ENCODE results near the gene ASIC5. TPM values are rescaled to one million over a fixed set of nuclear protein-coding genes. Genes with fewer than 3 reads are reported as not detected.

Gene ASIC5
- total and polyA plus RNA-seq, 4 donors: not detected

DNA sequence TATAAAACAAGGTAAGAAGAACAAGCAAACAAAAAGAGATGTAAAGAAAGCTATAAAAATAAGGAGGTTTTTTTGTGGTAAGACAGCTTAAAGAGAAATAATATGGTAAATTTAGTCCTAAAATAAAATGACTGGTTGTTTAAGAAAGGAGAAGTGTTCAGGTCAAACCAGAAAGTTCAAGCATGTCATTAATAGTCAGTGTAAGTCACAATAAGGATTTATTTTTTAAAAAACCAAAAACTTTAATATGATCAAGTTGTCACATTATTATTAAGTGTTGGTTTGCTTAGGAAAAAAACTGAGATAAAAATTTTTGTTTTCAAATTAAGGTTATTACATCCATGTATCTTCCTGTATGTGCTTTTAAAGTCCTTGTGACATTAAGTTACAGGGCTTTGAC is 19.1 kb downstream of the ASIC5 start:
- Histone ChIP-seq H3K27me3 (ENCODE audit: control insufficient read depth, insufficient read depth, low read length) (no peaks in the 10 kb centered on the region), H3K4me3 (ENCODE audit: low read depth, low read length) (no peak overlapping the region), H3K4me1 (ENCODE audit: control insufficient read depth, insufficient read depth, low read length) (no peaks in the 10 kb centered on the region), H3K9me3 (ENCODE audit: control insufficient read depth, insufficient read depth, low read length) (peaks cover 3% of the 10 kb centered on the region), H3K36me3 (ENCODE audit: control insufficient read depth, insufficient read depth, low read length) (no peaks in the 10 kb centered on the region), H3K27ac (ENCODE audit: low read depth, low read length) (no peak overlapping the region)
- no peak for DNase-seq (ENCODE audit: low read depth in 4 of 6, low spot score in 6 of 6)

DNA sequence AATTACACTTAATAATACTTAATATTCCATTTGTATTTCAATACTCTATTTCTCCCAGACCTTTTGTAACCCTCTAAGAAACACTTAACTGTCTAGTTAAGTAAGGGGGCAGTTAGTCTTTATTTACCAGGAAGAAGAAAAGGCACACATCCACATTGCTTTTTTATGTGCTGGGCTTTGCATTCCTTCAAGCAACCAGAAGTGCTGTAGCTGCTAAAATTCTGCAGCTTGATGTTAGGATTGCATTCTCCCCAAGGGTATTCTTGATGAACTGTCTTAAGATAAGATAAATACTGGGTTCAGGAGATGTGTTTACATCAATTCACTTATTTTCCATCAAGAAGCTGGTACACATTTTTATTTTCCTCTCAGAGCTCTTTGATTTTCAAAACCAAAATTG is 24.0 kb downstream of the ASIC5 start:
- no peak for DNase-seq (ENCODE audit: low read depth in 4 of 6, low spot score in 6 of 6)
- H3K4me3 ChIP-seq (ENCODE audit: low read depth, low read length): no peak overlapping the region
- H3K9me3 ChIP-seq (ENCODE audit: control insufficient read depth, insufficient read depth, low read length): no peaks in the 10 kb centered on the region
- H3K27me3 ChIP-seq (ENCODE audit: control insufficient read depth, insufficient read depth, low read length): no peaks in the 10 kb centered on the region
- no peaks in the 10 kb centered on the region for H3K36me3 ChIP-seq (ENCODE audit: control insufficient read depth, insufficient read depth, low read length)
- H3K27ac ChIP-seq (ENCODE audit: low read depth, low read length): no peak overlapping the region
- no peaks in the 10 kb centered on the region for H3K4me1 ChIP-seq (ENCODE audit: control insufficient read depth, insufficient read depth, low read length)

DNA sequence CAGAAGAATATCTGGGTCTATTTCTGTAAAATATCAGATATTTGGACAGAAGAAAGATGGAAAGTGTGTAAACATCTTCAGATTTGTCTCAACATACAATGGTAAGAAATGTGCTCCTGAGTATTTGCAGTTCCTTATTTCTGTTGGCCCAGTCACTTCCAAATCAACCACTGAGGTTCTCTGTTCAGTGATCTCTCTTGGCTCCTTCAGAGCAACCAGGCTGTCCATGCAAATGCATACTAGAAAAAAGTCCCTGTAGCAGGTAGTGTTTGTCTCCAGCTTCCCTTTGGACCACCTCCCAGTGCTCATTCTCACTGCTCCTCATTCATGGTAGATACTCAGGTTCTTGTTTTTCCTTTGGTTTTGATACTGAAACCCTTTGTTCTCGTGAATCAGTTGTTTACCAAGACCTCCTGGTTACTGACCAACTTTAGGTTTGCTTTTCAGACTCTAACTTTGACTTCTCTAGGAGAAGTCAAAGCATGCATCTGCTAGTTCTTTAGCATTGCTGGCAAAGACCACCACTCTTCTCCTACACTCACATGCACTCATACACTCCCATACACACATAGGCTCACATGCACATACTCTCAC is 28.8 kb downstream of the ASIC5 start:
- WGBS (ENCODE audit: insufficient coverage): 86% methylated on average over 1 of the region's 1 CpG
- Histone ChIP-seq H3K27me3 (ENCODE audit: control insufficient read depth, insufficient read depth, low read length) (no peaks in the 10 kb centered on the region), H3K27ac (ENCODE audit: low read depth, low read length) (no peak overlapping the region), H3K9me3 (ENCODE audit: control insufficient read depth, insufficient read depth, low read length) (no peaks in the 10 kb centered on the region), H3K4me1 (ENCODE audit: control insufficient read depth, insufficient read depth, low read length) (no peaks in the 10 kb centered on the region), H3K4me3 (ENCODE audit: low read depth, low read length) (no peak overlapping the region), H3K36me3 (ENCODE audit: control insufficient read depth, insufficient read depth, low read length) (no peaks in the 10 kb centered on the region)
- DNase-seq (ENCODE audit: low read depth in 4 of 6, low spot score in 6 of 6): no peak

DNA sequence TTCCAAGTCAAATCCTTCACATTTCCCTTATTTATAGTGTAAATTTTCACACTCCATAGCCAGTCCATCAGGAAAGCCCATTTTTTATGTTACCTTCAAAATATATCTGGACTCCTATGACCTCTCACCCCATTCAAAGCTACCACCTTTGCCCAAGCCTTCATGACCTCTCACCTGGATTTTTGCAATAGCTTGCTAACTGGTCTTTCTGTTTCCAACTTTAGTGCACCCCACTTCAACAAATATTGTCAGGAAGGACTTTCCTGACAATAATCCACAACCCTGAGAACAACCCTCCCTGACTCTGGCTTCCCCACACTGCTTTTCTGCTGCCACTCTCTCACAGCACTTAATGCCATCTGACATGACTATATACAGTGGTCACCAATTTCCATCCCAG is 33.4 kb downstream of the ASIC5 start:
- Histone ChIP-seq H3K27me3 (ENCODE audit: control insufficient read depth, insufficient read depth, low read length) (no peaks in the 10 kb centered on the region), H3K4me3 (ENCODE audit: low read depth, low read length) (no peak overlapping the region), H3K9me3 (ENCODE audit: control insufficient read depth, insufficient read depth, low read length) (no peaks in the 10 kb centered on the region), H3K36me3 (ENCODE audit: control insufficient read depth, insufficient read depth, low read length) (no peaks in the 10 kb centered on the region), H3K4me1 (ENCODE audit: control insufficient read depth, insufficient read depth, low read length) (no peaks in the 10 kb centered on the region), H3K27ac (ENCODE audit: low read depth, low read length) (no peak overlapping the region)
- DNase-seq (ENCODE audit: low read depth in 4 of 6, low spot score in 6 of 6): no peak

DNA sequence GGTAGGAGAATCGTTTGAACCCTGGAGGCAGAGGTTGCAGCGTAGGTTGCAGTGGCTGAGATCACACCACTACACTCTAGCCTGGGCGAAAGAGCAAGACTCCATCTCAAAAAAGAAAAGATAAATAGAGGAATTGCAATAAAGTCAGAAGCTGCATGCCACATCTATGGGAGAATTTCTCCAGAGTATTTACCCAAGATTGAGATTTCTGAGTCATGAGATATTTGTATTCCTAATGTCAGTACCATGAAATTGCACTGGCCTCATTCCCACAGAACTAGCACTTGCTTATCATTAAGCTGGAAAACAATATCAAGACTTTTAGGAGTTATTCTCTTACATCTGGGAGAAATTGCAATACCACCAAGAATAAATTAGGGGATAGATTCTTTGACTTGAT is 37.4 kb downstream of the ASIC5 start:
- Histone ChIP-seq H3K4me1 (ENCODE audit: control insufficient read depth, insufficient read depth, low read length) (no peaks in the 10 kb centered on the region), H3K27me3 (ENCODE audit: control insufficient read depth, insufficient read depth, low read length) (no peaks in the 10 kb centered on the region), H3K9me3 (ENCODE audit: control insufficient read depth, insufficient read depth, low read length) (no peaks in the 10 kb centered on the region), H3K27ac (ENCODE audit: low read depth, low read length) (no peak overlapping the region), H3K36me3 (ENCODE audit: control insufficient read depth, insufficient read depth, low read length) (no peaks in the 10 kb centered on the region), H3K4me3 (ENCODE audit: low read depth, low read length) (no peak overlapping the region)
- no peak for DNase-seq (ENCODE audit: low read depth in 4 of 6, low spot score in 6 of 6)
- WGBS (ENCODE audit: insufficient coverage): no CpG with 5 or more reads among the region's 3 CpGs

DNA sequence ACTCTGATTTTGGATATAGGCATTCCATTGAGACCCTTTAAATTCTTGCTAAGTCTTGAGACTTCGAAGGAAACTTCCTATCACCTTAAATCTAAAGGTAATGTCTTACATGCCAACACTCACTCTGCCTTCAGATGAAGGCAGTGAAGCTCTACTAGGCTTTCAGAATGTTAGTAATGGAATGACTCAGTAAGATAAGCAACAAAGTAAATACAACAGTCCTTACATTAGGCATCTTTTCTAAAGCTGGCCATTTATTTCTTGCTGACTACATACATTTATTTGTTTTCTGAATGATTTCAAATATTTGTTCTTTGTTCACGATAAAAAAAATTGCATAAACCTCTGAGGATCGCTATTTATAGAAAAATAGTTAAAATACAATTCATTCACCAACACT is 43.5 kb downstream of the ASIC5 start:
- DNase-seq (ENCODE audit: low read depth in 4 of 6, low spot score in 6 of 6): no peak
- Histone ChIP-seq H3K4me1 (ENCODE audit: control insufficient read depth, insufficient read depth, low read length) (no peaks in the 10 kb centered on the region), H3K4me3 (ENCODE audit: low read depth, low read length) (no peak overlapping the region), H3K27me3 (ENCODE audit: control insufficient read depth, insufficient read depth, low read length) (no peaks in the 10 kb centered on the region), H3K36me3 (ENCODE audit: control insufficient read depth, insufficient read depth, low read length) (no peaks in the 10 kb centered on the region), H3K27ac (ENCODE audit: low read depth, low read length) (no peak overlapping the region), H3K9me3 (ENCODE audit: control insufficient read depth, insufficient read depth, low read length) (no peaks in the 10 kb centered on the region)
- no CpG with 5 or more reads among the region's 3 CpGs for WGBS (ENCODE audit: insufficient coverage)

DNA sequence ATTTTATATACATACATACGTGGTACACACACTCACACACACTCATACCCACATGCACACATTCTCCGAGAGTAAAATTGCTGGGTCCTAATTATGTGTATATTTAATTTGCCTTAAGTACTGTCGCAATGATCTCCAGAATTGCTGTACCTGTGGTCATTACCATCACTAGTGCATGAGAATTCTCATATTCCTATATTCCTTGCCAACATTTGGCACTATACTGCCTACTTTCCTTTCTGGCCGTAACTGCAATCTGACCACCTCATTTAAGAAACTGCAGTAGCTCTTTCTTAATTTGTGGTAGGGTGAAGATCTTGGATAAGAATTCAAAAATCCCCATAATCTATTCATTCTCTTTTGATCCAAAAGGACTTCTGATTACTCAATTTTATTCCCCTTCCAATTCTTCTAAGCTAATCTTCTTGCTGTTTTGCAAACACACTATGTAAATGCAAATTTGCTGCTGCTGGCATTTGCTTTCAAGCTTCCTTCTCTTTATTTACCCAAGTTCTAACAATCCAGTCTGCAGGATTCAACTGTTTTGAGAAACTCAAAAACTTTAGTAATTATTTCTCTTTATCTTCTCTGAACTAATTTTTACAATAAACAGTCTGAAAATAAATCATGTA is 45.1 kb downstream of the ASIC5 start:
- H3K9me3 ChIP-seq (ENCODE audit: control insufficient read depth, insufficient read depth, low read length): no peaks in the 10 kb centered on the region
- no CpG with 5 or more reads among the region's 4 CpGs for WGBS (ENCODE audit: insufficient coverage)
- H3K36me3 ChIP-seq (ENCODE audit: control insufficient read depth, insufficient read depth, low read length): no peaks in the 10 kb centered on the region
- no peak overlapping the region for H3K27ac ChIP-seq (ENCODE audit: low read depth, low read length)
- H3K27me3 ChIP-seq (ENCODE audit: control insufficient read depth, insufficient read depth, low read length): no peaks in the 10 kb centered on the region
- no peak for DNase-seq (ENCODE audit: low read depth in 4 of 6, low spot score in 6 of 6)
- no peaks in the 10 kb centered on the region for H3K4me1 ChIP-seq (ENCODE audit: control insufficient read depth, insufficient read depth, low read length)
- H3K4me3 ChIP-seq (ENCODE audit: low read depth, low read length): no peak overlapping the region

DNA sequence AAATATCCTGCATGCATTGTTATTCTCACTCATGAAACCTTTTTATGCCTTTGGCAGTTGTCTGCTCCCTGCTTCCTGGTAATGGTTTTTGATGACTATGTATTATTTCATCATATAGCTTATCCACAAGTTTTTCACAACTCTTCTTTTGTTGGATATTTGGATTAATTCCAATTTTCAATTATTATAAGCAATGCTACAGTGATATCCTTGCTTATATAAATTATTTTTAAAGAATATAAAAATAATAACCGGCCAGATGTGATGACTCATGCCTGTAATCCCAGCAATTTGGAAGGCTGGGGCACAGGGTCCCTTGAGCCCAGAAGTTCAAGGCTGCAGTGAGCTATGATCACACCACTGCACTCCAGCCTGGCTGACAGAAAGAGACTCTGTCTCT is 47.0 kb downstream of the ASIC5 start:
- no peak overlapping the region for H3K4me3 ChIP-seq (ENCODE audit: low read depth, low read length)
- H3K4me1 ChIP-seq (ENCODE audit: control insufficient read depth, insufficient read depth, low read length): no peaks in the 10 kb centered on the region
- H3K9me3 ChIP-seq (ENCODE audit: control insufficient read depth, insufficient read depth, low read length): no peaks in the 10 kb centered on the region
- WGBS (ENCODE audit: insufficient coverage): no CpG with 5 or more reads among the region's 1 CpG
- no peaks in the 10 kb centered on the region for H3K27me3 ChIP-seq (ENCODE audit: control insufficient read depth, insufficient read depth, low read length)
- no peaks in the 10 kb centered on the region for H3K36me3 ChIP-seq (ENCODE audit: control insufficient read depth, insufficient read depth, low read length)
- H3K27ac ChIP-seq (ENCODE audit: low read depth, low read length): no peak overlapping the region
- no peak for DNase-seq (ENCODE audit: low read depth in 4 of 6, low spot score in 6 of 6)

DNA sequence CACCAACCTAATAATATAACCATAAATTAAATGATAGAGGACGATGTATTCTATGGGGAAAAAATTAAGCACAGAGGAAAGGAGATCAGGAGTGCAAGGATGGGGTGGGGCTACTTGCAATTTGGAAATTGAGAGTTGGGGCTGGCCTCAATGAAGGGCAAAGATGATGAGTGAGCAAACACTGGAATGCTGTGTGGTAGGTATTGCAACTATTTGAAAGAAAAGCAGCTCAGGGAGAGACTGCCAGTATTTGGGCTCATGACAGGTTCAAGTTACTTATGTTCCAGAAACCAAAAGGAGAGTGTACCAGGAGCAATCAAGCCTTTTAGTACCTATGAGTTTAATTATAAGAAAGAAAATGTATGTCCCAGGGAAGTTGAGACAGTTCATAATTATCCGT is 47.4 kb downstream of the ASIC5 start:
- no peak overlapping the region for H3K27ac ChIP-seq (ENCODE audit: low read depth, low read length)
- no peak for DNase-seq (ENCODE audit: low read depth in 4 of 6, low spot score in 6 of 6)
- WGBS (ENCODE audit: insufficient coverage): 100% methylated on average over 1 of the region's 2 CpGs
- no peaks in the 10 kb centered on the region for H3K36me3 ChIP-seq (ENCODE audit: control insufficient read depth, insufficient read depth, low read length)
- no peak overlapping the region for H3K4me3 ChIP-seq (ENCODE audit: low read depth, low read length)
- no peaks in the 10 kb centered on the region for H3K9me3 ChIP-seq (ENCODE audit: control insufficient read depth, insufficient read depth, low read length)
- no peaks in the 10 kb centered on the region for H3K4me1 ChIP-seq (ENCODE audit: control insufficient read depth, insufficient read depth, low read length)
- H3K27me3 ChIP-seq (ENCODE audit: control insufficient read depth, insufficient read depth, low read length): no peaks in the 10 kb centered on the region

DNA sequence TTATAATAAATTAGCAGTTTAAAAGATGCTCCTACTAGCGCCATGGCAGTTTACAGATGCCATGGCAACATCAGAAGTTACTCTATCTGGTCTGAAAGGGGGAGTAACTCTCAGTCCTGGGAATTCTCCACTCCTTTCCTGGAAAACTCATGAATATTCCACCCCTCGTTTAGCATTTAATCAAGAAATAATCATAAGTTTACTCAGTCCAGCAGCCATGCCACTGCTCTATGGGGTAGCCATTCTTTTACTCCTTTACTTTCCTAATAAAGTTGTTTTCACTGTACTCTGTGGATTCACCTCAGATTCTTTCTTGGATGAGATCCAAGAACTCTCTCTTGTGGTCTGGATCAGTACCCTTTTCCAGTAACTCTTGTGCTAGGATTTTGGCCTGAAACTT is 55.0 kb downstream of the ASIC5 start:
- Histone ChIP-seq H3K9me3 (ENCODE audit: control insufficient read depth, insufficient read depth, low read length) (no peaks in the 10 kb centered on the region), H3K4me3 (ENCODE audit: low read depth, low read length) (no peak overlapping the region), H3K4me1 (ENCODE audit: control insufficient read depth, insufficient read depth, low read length) (no peaks in the 10 kb centered on the region), H3K27me3 (ENCODE audit: control insufficient read depth, insufficient read depth, low read length) (no peaks in the 10 kb centered on the region), H3K36me3 (ENCODE audit: control insufficient read depth, insufficient read depth, low read length) (no peaks in the 10 kb centered on the region), H3K27ac (ENCODE audit: low read depth, low read length) (no peak overlapping the region)
- WGBS (ENCODE audit: insufficient coverage): no CpG with 5 or more reads among the region's 2 CpGs
- DNase-seq (ENCODE audit: low read depth in 4 of 6, low spot score in 6 of 6): no peak

Measured in spinal cord (tissue), 10 donors.